ENCODE measurements around the gene PYGM. TPM values are rescaled to one million over a fixed set of nuclear protein-coding genes. Genes with fewer than 3 reads are reported as not detected.
A peak's percentile ranks its signal among the peaks of the same experiment; 100 is the strongest.

PYGM gene
- total and polyA plus RNA-seq, 2 donors, result 1.0 to 3.5 TPM

- Histone ChIP-seq H3K27ac (ENCODE audit: low read depth in 1 of 2, low read length in 1 of 2) (peak overlapping the region; percentile 44 to 94), H3K4me3 (ENCODE audit: low read length in 2 of 2) (no peak overlapping the region), H3K27me3 (ENCODE audit: control insufficient read depth in 2 of 2, insufficient read depth in 1 of 2, low read length in 1 of 2) (no peaks in the 10 kb centered on the region), H3K36me3 (ENCODE audit: control insufficient read depth in 2 of 2, insufficient read depth in 2 of 2, low read length in 1 of 2) (peaks cover 52 to 55% of the 10 kb centered on the region in 2 donors), H3K4me1 (ENCODE audit: control insufficient read depth in 2 of 2, insufficient read depth in 2 of 2, low read length in 2 of 2) (peaks cover 18 to 36% of the 10 kb centered on the region in 2 donors), H3K9me3 (ENCODE audit: control insufficient read depth in 2 of 2, insufficient read depth in 1 of 2, low read length in 1 of 2) (peaks cover 0 to 2% of the 10 kb centered on the region in 2 donors)
- no peak for DNase-seq (ENCODE audit: low read depth in 6 of 9, low spot score in 9 of 9)
- WGBS, result 81% methylated on average over 9 of the region's 9 CpGs
Measured at GRCh38 chr11:64801158-64801464, 41.3 kb upstream of the PYGM start.

GRCh38 chr11:64800303-64801157 is 40.8 kb upstream of the PYGM start:
- Histone ChIP-seq H3K27me3 (ENCODE audit: control insufficient read depth in 2 of 2, insufficient read depth in 1 of 2, low read length in 1 of 2) (no peaks in the 10 kb centered on the region), H3K9me3 (ENCODE audit: control insufficient read depth in 2 of 2, insufficient read depth in 1 of 2, low read length in 1 of 2) (peaks cover 0 to 2% of the 10 kb centered on the region in 2 donors), H3K36me3 (ENCODE audit: control insufficient read depth in 2 of 2, insufficient read depth in 2 of 2, low read length in 1 of 2) (peaks cover 50 to 55% of the 10 kb centered on the region in 2 donors), H3K4me3 (ENCODE audit: low read length in 2 of 2) (no peak overlapping the region), H3K27ac (ENCODE audit: low read depth in 1 of 2, low read length in 1 of 2) (peak overlapping the region in 1 of 2 donors; percentile 94), H3K4me1 (ENCODE audit: control insufficient read depth in 2 of 2, insufficient read depth in 2 of 2, low read length in 2 of 2) (peaks cover 18 to 36% of the 10 kb centered on the region in 2 donors)
- WGBS, result 96% methylated on average over 26 of the region's 26 CpGs
- DNase-seq (ENCODE audit: low read depth in 6 of 9, low spot score in 9 of 9), result no peak

GRCh38 chr11:64799623-64800302 is 40.0 kb upstream of the PYGM start:
- Histone ChIP-seq H3K36me3 (ENCODE audit: control insufficient read depth in 2 of 2, insufficient read depth in 2 of 2, low read length in 1 of 2) (peaks cover 43 to 47% of the 10 kb centered on the region in 2 donors), H3K4me3 (ENCODE audit: low read length in 2 of 2) (no peak overlapping the region), H3K9me3 (ENCODE audit: control insufficient read depth in 2 of 2, insufficient read depth in 1 of 2, low read length in 1 of 2) (peaks cover 0 to 2% of the 10 kb centered on the region in 2 donors), H3K27me3 (ENCODE audit: control insufficient read depth in 2 of 2, insufficient read depth in 1 of 2, low read length in 1 of 2) (no peaks in the 10 kb centered on the region), H3K4me1 (ENCODE audit: control insufficient read depth in 2 of 2, insufficient read depth in 2 of 2, low read length in 2 of 2) (peaks cover 18 to 36% of the 10 kb centered on the region in 2 donors), H3K27ac (ENCODE audit: low read depth in 1 of 2, low read length in 1 of 2) (peak overlapping the region in 1 of 2 donors; percentile 37)
- 89% methylated on average over 14 of the region's 14 CpGs for WGBS
- DNase-seq (ENCODE audit: low read depth in 6 of 9, low spot score in 9 of 9), result no peak

- DNase-seq (ENCODE audit: low read depth in 6 of 9, low spot score in 9 of 9), result no peak
- peaks cover 42 to 46% of the 10 kb centered on the region in 2 donors for H3K36me3 ChIP-seq (ENCODE audit: control insufficient read depth in 2 of 2, insufficient read depth in 2 of 2, low read length in 1 of 2)
- H3K4me3 ChIP-seq (ENCODE audit: low read length in 2 of 2), result no peak overlapping the region
- no peak overlapping the region for H3K27ac ChIP-seq (ENCODE audit: low read depth in 1 of 2, low read length in 1 of 2)
- whole genome bisulfite sequencing, result 95% methylated on average over 7 of the region's 7 CpGs
- H3K9me3 ChIP-seq (ENCODE audit: control insufficient read depth in 2 of 2, insufficient read depth in 1 of 2, low read length in 1 of 2), result peaks cover 0 to 2% of the 10 kb centered on the region in 2 donors
- peaks cover 18 to 35% of the 10 kb centered on the region in 2 donors for H3K4me1 ChIP-seq (ENCODE audit: control insufficient read depth in 2 of 2, insufficient read depth in 2 of 2, low read length in 2 of 2)
- H3K27me3 ChIP-seq (ENCODE audit: control insufficient read depth in 2 of 2, insufficient read depth in 1 of 2, low read length in 1 of 2), result no peaks in the 10 kb centered on the region
Measured at GRCh38 chr11:64799256-64799622, 39.5 kb upstream of the PYGM start.

GRCh38 chr11:64796757-64797541 is 37.2 kb upstream of the PYGM start:
- peaks cover 49 to 62% of the 10 kb centered on the region in 2 donors for H3K36me3 ChIP-seq (ENCODE audit: control insufficient read depth in 2 of 2, insufficient read depth in 2 of 2, low read length in 1 of 2)
- DNase-seq (ENCODE audit: low read depth in 6 of 9, low spot score in 9 of 9), result no peak
- 96% methylated on average over 19 of the region's 19 CpGs for WGBS
- no peaks in the 10 kb centered on the region for H3K27me3 ChIP-seq (ENCODE audit: control insufficient read depth in 2 of 2, insufficient read depth in 1 of 2, low read length in 1 of 2)
- no peak overlapping the region for H3K27ac ChIP-seq (ENCODE audit: low read depth in 1 of 2, low read length in 1 of 2)
- H3K9me3 ChIP-seq (ENCODE audit: control insufficient read depth in 2 of 2, insufficient read depth in 1 of 2, low read length in 1 of 2), result no peaks in the 10 kb centered on the region
- peaks cover 9 to 27% of the 10 kb centered on the region in 2 donors for H3K4me1 ChIP-seq (ENCODE audit: control insufficient read depth in 2 of 2, insufficient read depth in 2 of 2, low read length in 2 of 2)
- H3K4me3 ChIP-seq (ENCODE audit: low read length in 2 of 2), result no peak overlapping the region

- DNase-seq (ENCODE audit: low read depth in 6 of 9, low spot score in 9 of 9), result no peak
- H3K36me3 ChIP-seq (ENCODE audit: control insufficient read depth in 2 of 2, insufficient read depth in 2 of 2, low read length in 1 of 2), result peaks cover 52 to 69% of the 10 kb centered on the region in 2 donors
- 82% methylated on average over 19 of the region's 19 CpGs for WGBS
- no peaks in the 10 kb centered on the region for H3K27me3 ChIP-seq (ENCODE audit: control insufficient read depth in 2 of 2, insufficient read depth in 1 of 2, low read length in 1 of 2)
- peaks cover 2 to 19% of the 10 kb centered on the region in 2 donors for H3K4me1 ChIP-seq (ENCODE audit: control insufficient read depth in 2 of 2, insufficient read depth in 2 of 2, low read length in 2 of 2)
- no peak overlapping the region for H3K4me3 ChIP-seq (ENCODE audit: low read length in 2 of 2)
- H3K27ac ChIP-seq (ENCODE audit: low read depth in 1 of 2, low read length in 1 of 2), result no peak overlapping the region
- H3K9me3 ChIP-seq (ENCODE audit: control insufficient read depth in 2 of 2, insufficient read depth in 1 of 2, low read length in 1 of 2), result no peaks in the 10 kb centered on the region
Measured at GRCh38 chr11:64796047-64796756, 36.4 kb upstream of the PYGM start.

GRCh38 chr11:64794526-64794925 is 34.8 kb upstream of the PYGM start:
- 98% methylated on average over 10 of the region's 10 CpGs for WGBS
- peaks cover 0 to 9% of the 10 kb centered on the region in 2 donors for H3K4me1 ChIP-seq (ENCODE audit: control insufficient read depth in 2 of 2, insufficient read depth in 2 of 2, low read length in 2 of 2)

GRCh38 chr11:64793271-64794160 is 33.7 kb upstream of the PYGM start:
- H3K4me1 ChIP-seq (ENCODE audit: control insufficient read depth in 2 of 2, insufficient read depth in 2 of 2, low read length in 2 of 2), result peaks cover 0 to 9% of the 10 kb centered on the region in 2 donors
- DNase-seq (ENCODE audit: low read depth in 6 of 9, low spot score in 9 of 9), result no peak
- no peaks in the 10 kb centered on the region for H3K9me3 ChIP-seq (ENCODE audit: control insufficient read depth in 2 of 2, insufficient read depth in 1 of 2, low read length in 1 of 2)
- H3K27me3 ChIP-seq (ENCODE audit: control insufficient read depth in 2 of 2, insufficient read depth in 1 of 2, low read length in 1 of 2), result no peaks in the 10 kb centered on the region
- peaks cover 50 to 69% of the 10 kb centered on the region in 2 donors for H3K36me3 ChIP-seq (ENCODE audit: control insufficient read depth in 2 of 2, insufficient read depth in 2 of 2, low read length in 1 of 2)
- no peak overlapping the region for H3K4me3 ChIP-seq (ENCODE audit: low read length in 2 of 2)
- 65% methylated on average over 11 of the region's 11 CpGs for WGBS
- peak overlapping the region in 1 of 2 donors; percentile 61 for H3K27ac ChIP-seq (ENCODE audit: low read depth in 1 of 2, low read length in 1 of 2)

More at GRCh38 chr11:64794526-64794925, 34.8 kb upstream of the PYGM start:
- H3K4me3 ChIP-seq (ENCODE audit: low read length in 2 of 2), result no peak overlapping the region
- no peaks in the 10 kb centered on the region for H3K9me3 ChIP-seq (ENCODE audit: control insufficient read depth in 2 of 2, insufficient read depth in 1 of 2, low read length in 1 of 2)
- no peak overlapping the region for H3K27ac ChIP-seq (ENCODE audit: low read depth in 1 of 2, low read length in 1 of 2)
- DNase-seq (ENCODE audit: low read depth in 6 of 9, low spot score in 9 of 9), result no peak
- peaks cover 53 to 69% of the 10 kb centered on the region in 2 donors for H3K36me3 ChIP-seq (ENCODE audit: control insufficient read depth in 2 of 2, insufficient read depth in 2 of 2, low read length in 1 of 2)
- H3K27me3 ChIP-seq (ENCODE audit: control insufficient read depth in 2 of 2, insufficient read depth in 1 of 2, low read length in 1 of 2), result no peaks in the 10 kb centered on the region
